Endothelial cell of umbilical vein (primary cell): ENCODE results near the gene ZNF322. TPM values are rescaled to one million over a fixed set of nuclear protein-coding genes. Genes with fewer than 3 reads are reported as not detected.

Experiments used
- BruUV-seq: library from RNA; stranded (reverse); fragments of 400-500 nt; replicated peaks from 2 replicates; lab custom pipeline; 2021; lab: Mats Ljungman, UMichigan
- CTCF ChIA-PET: fragments of 300-600, 350-600 bp; sonication (Branson Sonifier 250); formaldehyde crosslinking; loops from one replicate; lab custom pipeline; 2021; ENCODE audit warnings: antibody characterized with exemption, inconsistent platforms; lab: Charles Lee
- POLR2A ChIA-PET: fragments of 300-600, 350-600 bp; sonication (Branson Sonifier 250); formaldehyde crosslinking; loops from one replicate; lab custom pipeline; 2021; ENCODE audit warnings: antibody characterized with exemption, inconsistent platforms; lab: Charles Lee
- DNase-seq: peaks from one replicate; pipeline ENCODE4 v3.0.0-alpha.2; 2011; ENCODE audit warnings: low read depth, low spot score
- FAIRE-seq: peaks from 2 replicates; lab custom pipeline; 2011; peaks lifted over from hg19 to GRCh38; lab: Jason Lieb, UNC
- H2AFZ ChIP-seq: 2 replicates; pipeline ENCODE4 v1.6.0; 2012; ENCODE audit warnings: low read depth, low read length, control low read depth, inconsistent platforms
- H3K27ac ChIP-seq: 2 replicates; pipeline ENCODE4 v1.5.1; 2011; ENCODE audit warnings: low read depth, mild to moderate bottlenecking, control low read depth, low read length, moderate library complexity; ENCODE audit not compliant: insufficient read depth
- H3K27me3 ChIP-seq, 2 experiments: 2 replicates each; pipeline versions ENCODE4 v1.6.0 to v1.6.1; 2011; ENCODE audit warnings: low read length in 2 of 2, mixed read lengths in 1 of 2; ENCODE audit not compliant: control insufficient read depth in 2 of 2, insufficient read depth in 2 of 2
- H3K36me3 ChIP-seq, 2 experiments: 2 replicates in 1 of 2; 3 replicates in 1 of 2; pipeline ENCODE4 v1.5.1; 2011; ENCODE audit warnings: low read length in 2 of 2, mild to moderate bottlenecking in 1 of 2, moderate library complexity in 1 of 2; ENCODE audit not compliant: control insufficient read depth in 2 of 2, insufficient read depth in 2 of 2; ENCODE audit errors: extremely low read depth in 1 of 2
- H3K4me1 ChIP-seq: 3 replicates; pipeline ENCODE4 v1.5.1; 2011; ENCODE audit warnings: mild to moderate bottlenecking, low read length; ENCODE audit not compliant: control insufficient read depth, insufficient read depth; ENCODE audit errors: extremely low read depth
- H3K4me2 ChIP-seq: 2 replicates; pipeline ENCODE4 v1.6.1; 2011; ENCODE audit warnings: low read length, control low read depth, mixed read lengths; ENCODE audit not compliant: insufficient read depth
- H3K4me3 ChIP-seq, 3 experiments: fragments of 200-600 bp in 1 of 3; sonication (generic), shearing (Covaris generic) in 1 of 3; replicated peaks in 1 of 3; 2 replicates each; pipeline ENCODE4 v1.5.1; 2011 to 2016; ENCODE audit warnings: control low read depth in 3 of 3, low read length in 3 of 3, mild to moderate bottlenecking in 2 of 3, inconsistent platforms in 1 of 3, low read depth in 1 of 3, moderate library complexity in 1 of 3; ENCODE audit not compliant: insufficient read depth in 1 of 3
- H3K79me2 ChIP-seq: 2 replicates; pipeline ENCODE4 v1.6.0; 2012; ENCODE audit warnings: low read length, inconsistent platforms; ENCODE audit not compliant: control insufficient read depth, insufficient read depth
- H3K9ac ChIP-seq: replicated peaks from 2 replicates; pipeline ENCODE3; 2011; ENCODE audit warnings: low read length, control low read depth; ENCODE audit not compliant: insufficient read depth; ENCODE audit errors: extremely low read depth
- H3K9me1 ChIP-seq: replicated peaks from 3 replicates; pipeline ENCODE4 v1.6.0; 2011; ENCODE audit warnings: mild to moderate bottlenecking, low read length; ENCODE audit not compliant: control insufficient read depth, insufficient read depth; ENCODE audit errors: extremely low read depth
- H3K9me3 ChIP-seq: replicated peaks from 2 replicates; pipeline ENCODE4 v1.5.1; 2012; ENCODE audit warnings: low read length, inconsistent platforms; ENCODE audit not compliant: control insufficient read depth, insufficient read depth
- H4K20me1 ChIP-seq: replicated peaks from 2 replicates; pipeline ENCODE3; 2011; ENCODE audit warnings: mild to moderate bottlenecking, low read length; ENCODE audit not compliant: control insufficient read depth, insufficient read depth; ENCODE audit errors: extremely low read depth
- EZH2 ChIP-seq: IDR thresholded peaks from 2 replicates; pipeline ENCODE4 v1.6.1; 2012; ENCODE audit warnings: borderline replicate concordance, low read depth, mild to moderate bottlenecking, moderate library complexity, low read length, inconsistent platforms; ENCODE audit not compliant: severe bottlenecking
- FOS ChIP-seq: IDR thresholded peaks from 2 replicates; pipeline ENCODE4 v1.6.1; 2011; ENCODE audit warnings: mild to moderate bottlenecking, low read length, moderate library complexity, borderline replicate concordance; ENCODE audit not compliant: insufficient read depth
- GATA2 ChIP-seq: IDR thresholded peaks from 2 replicates; pipeline ENCODE4 v1.7.0; 2011; ENCODE audit warnings: low read depth, mild to moderate bottlenecking, moderate library complexity, mixed read lengths, low read length; ENCODE audit not compliant: insufficient read length, insufficient read depth
- JUN ChIP-seq: IDR thresholded peaks from 2 replicates; pipeline ENCODE4 v1.6.1; 2011; ENCODE audit warnings: borderline replicate concordance, low read depth; ENCODE audit not compliant: insufficient read length, insufficient read depth
- MYC ChIP-seq: IDR thresholded peaks from one replicate; pipeline ENCODE4 v1.6.1; 2011; ENCODE audit warnings: mild to moderate bottlenecking, low read depth, low read length
- POLR2A ChIP-seq: IDR thresholded peaks from 2 replicates; pipeline ENCODE4 v1.6.1; 2012; ENCODE audit warnings: low read depth, mild to moderate bottlenecking, control low read depth, low read length
- POLR2AphosphoS5 ChIP-seq: IDR thresholded peaks from 2 replicates; pipeline ENCODE4 v1.6.1; 2012; ENCODE audit warnings: low read depth, mild to moderate bottlenecking, control low read depth, low read length, moderate library complexity; ENCODE audit not compliant: insufficient read depth
- dilution Hi-C: fragments of 300-500 bp; cut with MboI; formaldehyde crosslinking; loops from one replicate; pipeline ENCODE4 v1.15.0; 2019; ENCODE audit warnings: low sequenced_read_pairs; ENCODE audit not compliant: extremely low pct_ligation_motif_present
- intact Hi-C: fragments of 100-400 bp; cut with micrococcal nuclease; formaldehyde crosslinking; loops from one replicate; pipeline ENCODE4 v1.10.0; 2022
- polyA plus RNA-seq, 4 experiments: library from polyadenylated mRNA; depleted of rRNA in 3 of 4; stranded (reverse) in 3 of 4; unstranded in 1 of 4; fragments of >200 nt; gene quantifications; 2 replicates each; pipeline versions ENCODE4 v1.2.1 to v1.2.3, GENCODE V29; 2011 to 2012; ENCODE audit warnings: missing spikeins in 1 of 4
- total RNA-seq: library from RNA; stranded (reverse); gene quantifications from 2 replicates; pipeline ENCODE4 v1.2.3, GENCODE V29; 2021
- TF ChIP-seq, protein P1 (sequence below), 2 donors: IDR thresholded peaks; 1 replicate in 1 of 2; 2 replicates in 1 of 2; pipeline ENCODE4 v1.5.1; 2011; ENCODE audit warnings: low read length in 2 of 2, mild to moderate bottlenecking in 2 of 2, moderate library complexity in 2 of 2, control low read depth in 1 of 2, inconsistent platforms in 1 of 2, low read depth in 1 of 2; ENCODE audit not compliant: insufficient read depth in 1 of 2; ENCODE audit errors: extremely low read depth in 1 of 2
- TF ChIP-seq, protein P2 (sequence below): IDR thresholded peaks from 2 replicates; pipeline ENCODE4 v1.6.1; 2011; ENCODE audit not compliant: insufficient read depth, insufficient read length

ZNF322 gene
- total and polyA plus RNA-seq, 2 donors (not counting 3 experiments of a cell fraction or from before 2014, with no cell fraction given): 3.4 to 17.0 TPM

DNA sequence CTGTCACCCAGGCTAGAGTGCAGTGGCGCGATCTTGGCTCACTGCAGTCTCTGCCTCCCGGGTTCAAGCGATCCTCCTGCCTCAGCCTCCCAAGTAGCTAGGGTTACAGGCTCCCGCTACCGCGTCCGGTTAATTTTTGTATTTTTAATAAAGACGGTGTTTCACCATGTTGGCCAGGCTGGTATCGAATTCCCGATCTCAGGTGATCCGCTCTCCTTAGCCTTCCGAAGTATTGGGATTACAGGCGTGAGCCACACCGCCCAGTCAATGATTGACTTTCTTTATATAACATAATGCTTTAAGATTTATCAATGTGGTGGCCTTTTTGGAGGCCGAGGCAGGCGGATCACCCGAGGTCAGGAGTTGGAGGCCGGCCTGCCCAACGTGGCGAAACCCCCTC, 70.6 kb downstream of the ZNF322 start:
- H3K4me3 ChIP-seq: no peak overlapping the region
- ChIA-PET CTCF (interaction anchor here (15.7 kb wide), 1 partner anchor 14 kb away, joined by 359 read pairs; no protein-coding TSS in a partner anchor), POLR2A (no interaction called here)
- dilution Hi-C loops (no loop called here), intact Hi-C loops (no loop called here)
- no peak overlapping the region for H3K27ac ChIP-seq
- no peaks in the 10 kb centered on the region for H3K9me1 ChIP-seq
- H3K27me3 ChIP-seq: peaks cover 22 to 48% of the 10 kb centered on the region in 2 experiments
- no peak overlapping the region for H3K4me2 ChIP-seq
- no peak overlapping the region for H2AFZ ChIP-seq
- H3K36me3 ChIP-seq: no peaks in the 10 kb centered on the region
- no peaks in the 10 kb centered on the region for H3K79me2 ChIP-seq
- TF ChIP-seq GATA2: no peak
- no peak for TF ChIP-seq JUN
- TF ChIP-seq POLR2A: no peak
- no peak for TF ChIP-seq POLR2AphosphoS5
- TF ChIP-seq, protein P1, sequence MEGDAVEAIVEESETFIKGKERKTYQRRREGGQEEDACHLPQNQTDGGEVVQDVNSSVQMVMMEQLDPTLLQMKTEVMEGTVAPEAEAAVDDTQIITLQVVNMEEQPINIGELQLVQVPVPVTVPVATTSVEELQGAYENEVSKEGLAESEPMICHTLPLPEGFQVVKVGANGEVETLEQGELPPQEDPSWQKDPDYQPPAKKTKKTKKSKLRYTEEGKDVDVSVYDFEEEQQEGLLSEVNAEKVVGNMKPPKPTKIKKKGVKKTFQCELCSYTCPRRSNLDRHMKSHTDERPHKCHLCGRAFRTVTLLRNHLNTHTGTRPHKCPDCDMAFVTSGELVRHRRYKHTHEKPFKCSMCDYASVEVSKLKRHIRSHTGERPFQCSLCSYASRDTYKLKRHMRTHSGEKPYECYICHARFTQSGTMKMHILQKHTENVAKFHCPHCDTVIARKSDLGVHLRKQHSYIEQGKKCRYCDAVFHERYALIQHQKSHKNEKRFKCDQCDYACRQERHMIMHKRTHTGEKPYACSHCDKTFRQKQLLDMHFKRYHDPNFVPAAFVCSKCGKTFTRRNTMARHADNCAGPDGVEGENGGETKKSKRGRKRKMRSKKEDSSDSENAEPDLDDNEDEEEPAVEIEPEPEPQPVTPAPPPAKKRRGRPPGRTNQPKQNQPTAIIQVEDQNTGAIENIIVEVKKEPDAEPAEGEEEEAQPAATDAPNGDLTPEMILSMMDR (IDR thresholded peaks at IDR 0.05; ENCODE audit: extremely low read depth in 1 of 2, insufficient read depth in 1 of 2, low read depth in 1 of 2, low read length in 2 of 2): no peak
- TF ChIP-seq, protein P2, sequence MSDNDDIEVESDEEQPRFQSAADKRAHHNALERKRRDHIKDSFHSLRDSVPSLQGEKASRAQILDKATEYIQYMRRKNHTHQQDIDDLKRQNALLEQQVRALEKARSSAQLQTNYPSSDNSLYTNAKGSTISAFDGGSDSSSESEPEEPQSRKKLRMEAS: no peak
- no peak for TF ChIP-seq EZH2
- TF ChIP-seq MYC: no peak
- no peak for TF ChIP-seq FOS
- BruUV-seq: no TSS peak
- no peaks in the 10 kb centered on the region for H4K20me1 ChIP-seq
- FAIRE-seq: no peak
- H3K4me1 ChIP-seq: no peaks in the 10 kb centered on the region
- no peaks in the 10 kb centered on the region for H3K9me3 ChIP-seq
- DNase-seq: no peak
- H3K9ac ChIP-seq: no peak overlapping the region

Other genes starting within 250 kb of the ZNF322 start
- gene BTN3A3, start 219.2 kb downstream of the ZNF322 start, total RNA-seq: 7.5 and 10.9 TPM in 2 replicates
- gene BTN3A3, start 219.2 kb downstream of the ZNF322 start, polyA plus RNA-seq: 5.9 and 8.1 TPM in 2 replicates
- 23.4 and 25.1 TPM in 2 replicates for gene BTN2A1, start 201.8 kb downstream of the ZNF322 start, total RNA-seq
- gene BTN2A1, start 201.8 kb downstream of the ZNF322 start, polyA plus RNA-seq: 26.3 and 31.9 TPM in 2 replicates
- gene BTN1A1, start 159.4 kb downstream of the ZNF322 start, total RNA-seq: not detected in 2 replicates
- not detected in 2 replicates for gene BTN1A1, start 159.4 kb downstream of the ZNF322 start, polyA plus RNA-seq
- 33.7 and 36.9 TPM in 2 replicates for gene HMGN4, start 121.4 kb downstream of the ZNF322 start, total RNA-seq
- gene HMGN4, start 121.4 kb downstream of the ZNF322 start, polyA plus RNA-seq: 12.3 and 13.1 TPM in 2 replicates
- 18.5 and 20.1 TPM in 2 replicates for gene ABT1, start 62.8 kb downstream of the ZNF322 start, total RNA-seq
- gene ABT1, start 62.8 kb downstream of the ZNF322 start, polyA plus RNA-seq: 22.2 and 25.8 TPM in 2 replicates